NB4 (cell line): ENCODE results near the gene C16orf86.
A peak's percentile ranks its signal among the peaks of the same experiment; 100 is the strongest.

Source experiments
- DNase-seq: peaks from one replicate; pipeline ENCODE4 v3.0.0; 2010; ENCODE audit warnings: low read depth
- H3K4me3 ChIP-seq: one replicate; pipeline ENCODE4 v1.5.1; 2011; ENCODE audit warnings: mild to moderate bottlenecking, low read depth, low read length, moderate library complexity
- MYC ChIP-seq: IDR thresholded peaks from 2 replicates; pipeline ENCODE4 v1.6.1; 2011; ENCODE audit warnings: low read depth, low read length
- POLR2A ChIP-seq: IDR thresholded peaks from 2 replicates; pipeline ENCODE4 v1.6.1; 2011; ENCODE audit warnings: mild to moderate bottlenecking; ENCODE audit not compliant: insufficient read length; ENCODE audit errors: extremely low read depth
- TF ChIP-seq, protein P1 (sequence below): IDR thresholded peaks from one replicate; pipeline ENCODE4 v1.5.1; 2012; ENCODE audit warnings: low read depth, low read length
- TF ChIP-seq, protein P2 (sequence below): IDR thresholded peaks from 2 replicates; pipeline ENCODE4 v1.6.1; 2011; ENCODE audit warnings: low read depth, low read length

The C16orf86 gene

DNA sequence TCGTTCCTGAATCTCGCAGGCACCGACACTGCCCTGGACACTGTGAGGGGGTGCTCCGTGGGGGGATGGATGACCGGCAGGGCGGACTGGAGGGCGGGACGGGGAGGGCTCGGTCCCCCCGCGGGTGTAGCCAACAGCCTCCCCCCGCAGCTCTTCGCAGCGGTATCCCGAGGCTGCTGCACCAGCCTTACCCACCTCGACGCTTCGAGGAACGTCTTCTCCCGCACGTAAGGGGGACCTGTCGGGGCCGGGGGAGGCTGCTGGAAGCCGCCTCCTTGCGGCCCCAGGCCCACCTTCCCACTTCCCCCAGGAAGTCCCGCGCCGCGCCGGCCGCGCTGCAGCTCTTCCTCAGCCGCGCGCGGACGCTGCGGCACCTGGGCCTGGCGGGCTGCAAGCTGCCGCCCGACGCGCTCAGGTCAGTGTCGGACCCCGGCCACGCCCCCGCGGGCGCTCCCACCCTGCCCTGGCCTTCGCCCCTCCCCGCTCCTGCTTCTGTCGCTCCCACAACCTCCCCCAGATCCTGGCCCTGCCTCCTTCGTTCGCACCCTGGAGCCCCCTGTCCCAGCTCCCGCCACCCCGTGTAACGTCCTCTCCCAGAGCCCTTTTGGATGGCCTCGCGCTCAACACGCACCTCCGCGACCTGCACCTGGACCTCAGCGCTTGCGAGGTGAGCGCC is 18.4 kb upstream of the C16orf86 start:
- TF ChIP-seq MYC = no peak
- TF ChIP-seq, protein P1, sequence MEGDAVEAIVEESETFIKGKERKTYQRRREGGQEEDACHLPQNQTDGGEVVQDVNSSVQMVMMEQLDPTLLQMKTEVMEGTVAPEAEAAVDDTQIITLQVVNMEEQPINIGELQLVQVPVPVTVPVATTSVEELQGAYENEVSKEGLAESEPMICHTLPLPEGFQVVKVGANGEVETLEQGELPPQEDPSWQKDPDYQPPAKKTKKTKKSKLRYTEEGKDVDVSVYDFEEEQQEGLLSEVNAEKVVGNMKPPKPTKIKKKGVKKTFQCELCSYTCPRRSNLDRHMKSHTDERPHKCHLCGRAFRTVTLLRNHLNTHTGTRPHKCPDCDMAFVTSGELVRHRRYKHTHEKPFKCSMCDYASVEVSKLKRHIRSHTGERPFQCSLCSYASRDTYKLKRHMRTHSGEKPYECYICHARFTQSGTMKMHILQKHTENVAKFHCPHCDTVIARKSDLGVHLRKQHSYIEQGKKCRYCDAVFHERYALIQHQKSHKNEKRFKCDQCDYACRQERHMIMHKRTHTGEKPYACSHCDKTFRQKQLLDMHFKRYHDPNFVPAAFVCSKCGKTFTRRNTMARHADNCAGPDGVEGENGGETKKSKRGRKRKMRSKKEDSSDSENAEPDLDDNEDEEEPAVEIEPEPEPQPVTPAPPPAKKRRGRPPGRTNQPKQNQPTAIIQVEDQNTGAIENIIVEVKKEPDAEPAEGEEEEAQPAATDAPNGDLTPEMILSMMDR = no peak
- TF ChIP-seq, protein P2, sequence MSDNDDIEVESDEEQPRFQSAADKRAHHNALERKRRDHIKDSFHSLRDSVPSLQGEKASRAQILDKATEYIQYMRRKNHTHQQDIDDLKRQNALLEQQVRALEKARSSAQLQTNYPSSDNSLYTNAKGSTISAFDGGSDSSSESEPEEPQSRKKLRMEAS = no peak
- no peak overlapping the region for H3K4me3 ChIP-seq
- no peak for DNase-seq

DNA sequence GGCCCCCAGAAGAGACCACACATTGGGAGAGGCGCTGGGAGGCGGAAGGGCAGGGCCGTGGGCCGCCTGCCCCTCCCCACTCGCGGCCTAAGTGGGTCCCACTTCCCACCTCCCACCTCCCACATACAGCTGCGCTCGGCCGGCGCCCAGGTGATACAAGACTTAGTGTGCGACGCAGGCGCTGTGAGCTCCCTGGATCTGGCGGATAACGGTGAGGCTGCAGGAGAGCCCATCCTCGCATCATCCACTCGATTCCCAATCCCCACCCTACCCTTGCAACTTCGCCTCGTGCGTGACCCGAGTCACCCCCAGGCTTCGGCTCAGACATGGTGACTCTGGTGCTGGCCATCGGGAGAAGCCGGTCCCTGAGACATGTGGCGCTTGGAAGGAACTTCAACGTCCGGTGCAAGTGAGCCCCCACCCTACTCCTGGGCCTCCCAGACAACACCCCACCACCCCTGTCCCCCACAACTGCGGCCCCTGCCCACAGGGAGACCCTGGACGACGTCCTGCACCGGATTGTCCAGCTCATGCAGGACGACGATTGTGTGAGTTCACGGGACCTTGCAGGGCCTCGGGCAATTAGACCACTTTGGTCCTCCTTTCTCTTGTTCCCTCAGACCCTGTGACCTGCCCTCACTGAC is 17.7 kb upstream of the C16orf86 start:
- no peak for TF ChIP-seq MYC
- no peak for TF ChIP-seq POLR2A
- TF ChIP-seq, protein P1 = no peak
- TF ChIP-seq, protein P2 = no peak
- H3K4me3 ChIP-seq = no peak overlapping the region
- DNase-seq = no peak

DNA sequence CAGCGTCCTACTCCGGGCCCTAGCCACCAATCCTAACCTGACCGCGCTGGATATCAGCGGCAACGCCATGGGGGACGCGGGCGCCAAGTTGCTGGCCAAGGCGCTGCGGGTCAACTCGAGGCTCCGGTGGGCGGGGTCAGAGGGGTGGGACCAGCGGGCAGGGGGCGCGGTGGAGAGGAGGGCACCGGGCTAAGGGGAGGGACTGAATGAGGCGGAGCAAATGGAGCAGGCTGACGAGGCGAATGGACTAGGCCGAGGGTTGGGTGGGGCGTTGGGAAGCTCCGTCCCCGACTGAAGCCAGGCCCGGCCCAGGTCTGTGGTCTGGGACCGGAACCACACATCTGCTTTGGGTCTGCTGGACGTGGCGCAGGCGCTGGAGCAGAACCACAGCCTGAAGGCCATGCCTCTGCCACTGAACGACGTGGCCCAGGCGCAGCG is 17.1 kb upstream of the C16orf86 start:
- no peak for TF ChIP-seq POLR2A
- TF ChIP-seq, protein P2 = no peak
- TF ChIP-seq, protein P1 = no peak
- TF ChIP-seq MYC = no peak
- no peak for DNase-seq
- H3K4me3 ChIP-seq = no peak overlapping the region

DNA sequence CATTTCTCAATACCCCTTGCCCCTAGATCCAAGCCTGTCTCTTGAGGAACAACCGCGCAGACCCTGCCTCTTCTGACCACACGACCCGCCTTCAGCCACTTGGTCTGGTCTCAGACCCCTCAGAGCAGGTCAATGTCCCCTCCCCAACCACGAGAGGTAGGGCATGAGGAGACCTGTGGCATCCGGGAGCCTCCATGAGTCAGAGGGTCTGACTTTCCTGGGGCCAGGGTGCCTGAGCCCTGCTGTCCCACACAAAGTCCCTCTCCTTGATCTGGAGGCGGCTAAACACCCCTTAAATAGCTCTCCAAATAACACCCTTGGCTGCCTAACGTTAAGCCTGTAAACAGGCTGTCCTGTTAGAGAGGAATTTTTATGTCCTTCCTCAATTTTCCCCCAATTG is 16.6 kb upstream of the C16orf86 start:
- H3K4me3 ChIP-seq = no peak overlapping the region
- peak; percentile 3 for DNase-seq
- TF ChIP-seq, protein P2 = no peak
- TF ChIP-seq POLR2A (no peak), MYC (no peak)
- TF ChIP-seq, protein P1 = no peak

DNA sequence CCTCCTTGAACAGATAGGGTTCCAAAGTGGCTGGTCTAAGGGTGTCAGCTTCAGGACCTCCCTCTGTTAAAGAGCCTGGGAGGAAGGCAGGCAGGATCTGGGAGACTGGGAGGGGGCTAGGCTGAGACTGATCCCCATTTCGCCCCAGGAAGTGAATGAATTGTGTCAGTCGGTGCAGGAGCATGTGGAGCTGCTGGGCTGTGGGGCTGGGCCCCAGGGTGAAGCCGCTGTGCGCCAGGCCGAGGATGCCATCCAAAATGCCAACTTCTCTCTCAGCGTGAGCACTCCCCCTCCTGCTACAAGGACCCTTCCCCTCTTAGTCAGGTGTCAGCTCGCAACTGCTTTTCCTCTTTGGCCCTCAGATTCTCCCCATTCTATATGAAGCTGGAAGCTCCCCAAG is 15.6 kb upstream of the C16orf86 start:
- TF ChIP-seq MYC (no peak), POLR2A (no peak)
- TF ChIP-seq, protein P1 = no peak
- TF ChIP-seq, protein P2 = no peak
- DNase-seq = no peak
- H3K4me3 ChIP-seq = no peak overlapping the region
